H1 (cell line): ENCODE results near the gene ABHD2. TPM values are rescaled to one million over a fixed set of nuclear protein-coding genes. Genes with fewer than 3 reads are reported as not detected.

Experiments
- BCL11A ChIP-seq, 2 experiments: IDR thresholded peaks; one replicate each; pipeline ENCODE4 v1.6.1; 2011; ENCODE audit warnings: low read depth in 2 of 2, low read length in 2 of 2, mild to moderate bottlenecking in 2 of 2
- EZH2 ChIP-seq: fragments of 200-600 bp; sonication (generic); IDR thresholded peaks from 2 replicates; pipeline ENCODE4 v1.7.1; 2012; ENCODE audit warnings: low read depth, mild to moderate bottlenecking, moderate library complexity, low read length, inconsistent platforms; ENCODE audit not compliant: severe bottlenecking
- polyA plus RNA-seq, 7 experiments: library from polyadenylated mRNA; depleted of rRNA in 3 of 7; stranded (reverse) in 5 of 7; unstranded in 2 of 7; fragments of >200 nt in 5 of 7; fragments of 200-250 nt in 2 of 7; gene quantifications; 1 replicate in 5 of 7; 2 replicates in 1 of 7; 4 replicates in 1 of 7; pipeline versions ENCODE4 v1.2.1 to v1.2.3, GENCODE V29; 2011 to 2013; ENCODE audit warnings: missing spikeins in 2 of 7, mixed read lengths in 2 of 7
- total RNA-seq: library from RNA; stranded (reverse); fragmentation: NEBNext Ultra II Directional; extraction: Animal tissue kit (Norgen Biotek cat#: 25700); gene quantifications from 2 replicates; pipeline ENCODE4 v1.2.1, GENCODE V29; 2021

ABHD2 gene
- total and polyA plus RNA-seq, 2 of the 8 experiments (the other 6 are each of a cell fraction or from before 2014, with no cell fraction given), result 9.1 to 23.7 TPM

GRCh38 chr15:89225588-89225987, 137.3 kb downstream of the ABHD2 start (continued):
- TF ChIP-seq EZH2, result no peak
- no peak for TF ChIP-seq BCL11A (IDR thresholded peaks at IDR 0.05; ENCODE audit: low read depth in 2 of 2, low read length in 2 of 2)
